HepG2 (cell line): ENCODE data around the gene DNAJC11. TPM values are rescaled to one million over a fixed set of nuclear protein-coding genes. Genes with fewer than 3 reads are reported as not detected.

Source experiments
- ATAC-seq: fragments of 200-7000 bp; cut with Tn5 transposase; 3 replicates; pipeline ENCODE4 v1.9.1; 2020; ENCODE audit warnings: mild to moderate bottlenecking, moderate library complexity
- BruUV-seq: library from RNA; stranded (reverse); fragments of 400-500 nt; replicated peaks from 2 replicates; lab custom pipeline; 2021; lab: Mats Ljungman, UMichigan
- CTCF ChIA-PET: fragments of 300-600 bp; formaldehyde crosslinking; extraction: SDS; loops from one replicate; lab custom pipeline; 2021; ENCODE audit warnings: low total read pairs, inconsistent platforms, low intra/inter-chr PET ratio; lab: Yijun Ruan, JAX
- POLR2A ChIA-PET: fragments of 350-600 bp; sonication (Branson Sonifier 250); formaldehyde crosslinking; loops from one replicate; lab custom pipeline; 2020; ENCODE audit warnings: antibody characterized with exemption, inconsistent platforms; lab: Yijun Ruan, JAX
- DNase-seq: peaks from one replicate; pipeline ENCODE4 v3.0.0-alpha.2; 2015; ENCODE audit warnings: low spot score
- FAIRE-seq: peaks from 3 replicates; lab custom pipeline; 2011; peaks lifted over from hg19 to GRCh38; lab: Jason Lieb, UNC
- H2AFZ ChIP-seq: one replicate; pipeline ENCODE4 v1.6.1; 2011; ENCODE audit warnings: low read length, inconsistent platforms
- H3K27ac ChIP-seq: fragments of 300-600 bp; 3 replicates; pipeline ENCODE4 v1.8.0; 2011; ENCODE audit warnings: mixed run types, mild to moderate bottlenecking, mixed read lengths, low read length, inconsistent platforms; ENCODE audit not compliant: insufficient read depth; ENCODE audit errors: extremely low read length
- H3K27me3 ChIP-seq, 2 experiments: fragments of 200-600 bp in 1 of 2; 2 replicates in 1 of 2; 3 replicates in 1 of 2; pipeline versions ENCODE4 v1.6.0 to v1.8.0; 2011; ENCODE audit warnings: low read length in 2 of 2, mild to moderate bottlenecking in 2 of 2, moderate library complexity in 2 of 2, inconsistent platforms in 1 of 2; ENCODE audit not compliant: insufficient read depth in 2 of 2, control insufficient read depth in 1 of 2
- H3K36me3 ChIP-seq, 2 experiments: fragments of 200-600 bp in 1 of 2; replicated peaks in 1 of 2; 2 replicates in 1 of 2; 3 replicates in 1 of 2; pipeline versions ENCODE4 v1.5.1 to v1.8.0; 2011; ENCODE audit warnings: low read length in 2 of 2, inconsistent platforms in 1 of 2; ENCODE audit not compliant: insufficient read depth in 2 of 2, control insufficient read depth in 1 of 2
- H3K4me1 ChIP-seq: 2 replicates; pipeline ENCODE4 v1.5.1; 2012; ENCODE audit warnings: low read length, inconsistent platforms; ENCODE audit not compliant: insufficient read depth
- H3K4me2 ChIP-seq: 2 replicates; pipeline ENCODE4 v1.6.0; 2011; ENCODE audit warnings: low read depth, low read length, inconsistent platforms
- H3K4me3 ChIP-seq, 3 experiments: fragments of 200-600 bp in 1 of 3; sonication (generic), shearing (Covaris generic) in 1 of 3; replicated peaks in 1 of 3; 2 replicates each; pipeline ENCODE4 v1.5.1; 2011 to 2016; ENCODE audit warnings: low read length in 3 of 3, inconsistent platforms in 2 of 3, low read depth in 2 of 3, mild to moderate bottlenecking in 2 of 3, control low read depth in 1 of 3, mixed read lengths in 1 of 3; ENCODE audit not compliant: insufficient read depth in 1 of 3
- H3K79me2 ChIP-seq: one replicate; pipeline ENCODE4 v1.6.1; 2011; ENCODE audit warnings: low read length, inconsistent platforms; ENCODE audit not compliant: insufficient read depth
- H3K9ac ChIP-seq: 2 replicates; pipeline ENCODE4 v1.6.0; 2011; ENCODE audit warnings: mild to moderate bottlenecking, low read depth, low read length, inconsistent platforms; ENCODE audit not compliant: insufficient read depth
- H3K9me3 ChIP-seq: 2 replicates; pipeline ENCODE4 v1.5.1; 2012; ENCODE audit warnings: mild to moderate bottlenecking, low read length
- H4K20me1 ChIP-seq: 2 replicates; pipeline ENCODE4 v1.6.0; 2011; ENCODE audit warnings: inconsistent platforms, mild to moderate bottlenecking, low read length, moderate library complexity; ENCODE audit not compliant: insufficient read depth
- DPF2 ChIP-seq: sonication (generic); formaldehyde crosslinking; IDR thresholded peaks from 2 replicates; pipeline ENCODE4 v1.4.0; 2020; ENCODE audit warnings: mild to moderate bottlenecking, low read depth, missing genetic modification reagents, borderline replicate concordance
- MTERF4 ChIP-seq: sonication (generic); formaldehyde crosslinking; IDR thresholded peaks from 2 replicates; pipeline ENCODE4 v1.8.0; 2023; ENCODE audit warnings: mild to moderate bottlenecking, missing genetic modification reagents
- TBX2 ChIP-seq: sonication (generic); formaldehyde crosslinking; IDR thresholded peaks from 2 replicates; pipeline ENCODE4 v1.5.0; 2020; ENCODE audit warnings: missing genetic modification reagents, mild to moderate bottlenecking, borderline replicate concordance
- ZFP1 ChIP-seq: IDR thresholded peaks from 2 replicates; pipeline ENCODE4 v1.6.1; 2016
- ZNF468 ChIP-seq: sonication (generic); formaldehyde crosslinking; IDR thresholded peaks from 2 replicates; pipeline ENCODE4 v1.8.0; 2022; ENCODE audit warnings: mild to moderate bottlenecking, moderate library complexity, missing genetic modification reagents
- WGBS: methylation state at CpG from one replicate; pipeline ENCODE4 v1.1.6; 2017; ENCODE audit warnings: low lambda C conversion rate; 5-methylcytosine and 5-hydroxymethylcytosine counted together
- in situ Hi-C: cut with HindIII; loops from 2 replicates; pipeline ENCODE4 v1.10.0; 2017; ENCODE audit warnings: low pct_unique_long_range_greater_than_20kb; ENCODE audit not compliant: extremely low pct_ligation_motif_present
- intact Hi-C: fragments of 100-400 bp; cut with micrococcal nuclease; formaldehyde crosslinking; loops from one replicate; pipeline ENCODE4 v1.10.0; 2022; ENCODE audit not compliant: unreplicated experiment
- polyA plus RNA-seq, 8 experiments: library from polyadenylated mRNA; depleted of rRNA in 3 of 8; stranded (reverse) in 7 of 8; unstranded in 1 of 8; fragments of >200 nt; fragmentation: Illumina TruSeq in 4 of 8; extraction: Trizol in 4 of 8; gene quantifications; 2 replicates each; pipeline versions ENCODE4 v1.2.1 to v1.2.3, GENCODE V29; 2011 to 2016; ENCODE audit warnings: low read depth in 4 of 8, missing spikeins in 1 of 8, mixed read lengths in 1 of 8; ENCODE audit not compliant: insufficient read depth in 1 of 8
- total RNA-seq, 5 experiments: library from RNA; depleted of rRNA; stranded (reverse); fragments of >200 nt; fragmentation: Illumina TruSeq; extraction: Trizol; gene quantifications; 2 replicates each; pipeline ENCODE4 v1.2.3, GENCODE V29; 2016; ENCODE audit warnings: low read depth in 1 of 5

The DNAJC11 gene
- total and polyA plus RNA-seq, 2 of the 13 experiments (the other 11 are each of a cell fraction or from before 2014, with no cell fraction given) = 25.1 to 47.6 TPM

- TF ChIP-seq ZFP1 (CRISPR knock-in tag) (peak; percentile 91; the same call in 1 of the 2 replicates), DPF2 (CRISPR knock-in tag) (no peak), ZNF468 (CRISPR knock-in tag) (no peak), TBX2 (no peak)
- TF ChIP-seq, all 625 proteins: peak for 1
- H3K27ac ChIP-seq = no peak overlapping the region
- H3K4me1 ChIP-seq = no peaks in the 10 kb centered on the region
- CTCF ChIA-PET = no interaction called here
- in situ Hi-C loops (loop anchor here (25.0 kb wide), 1 partner anchor 501 kb away; no protein-coding TSS in a partner anchor), intact Hi-C loops (no loop called here)
- H3K9ac ChIP-seq = no peak overlapping the region
- H3K79me2 ChIP-seq = no peaks in the 10 kb centered on the region
- POLR2A ChIA-PET = no interaction called here
- FAIRE-seq (no peak), ATAC-seq (no peak), DNase-seq (no peak)
- no peaks in the 10 kb centered on the region for H4K20me1 ChIP-seq
- no peaks in the 10 kb centered on the region for H3K36me3 ChIP-seq
- WGBS = 18% methylated on average over 1 of the region's 1 CpG
- no peak overlapping the region for H3K4me3 ChIP-seq
- H3K27me3 ChIP-seq = peaks cover 2 to 24% of the 10 kb centered on the region in 2 experiments; a peak in 2 of 5 replicates
- BruUV-seq = no TSS peak
- H3K4me2 ChIP-seq = no peak overlapping the region
- H2AFZ ChIP-seq = no peak overlapping the region
- peaks cover 10% of the 10 kb centered on the region for H3K9me3 ChIP-seq
Observed at GRCh38 chr1:6711174-6711573, 9.6 kb upstream of the DNAJC11 start.

GRCh38 chr1:6704746-6705145, 3.1 kb upstream of the DNAJC11 start:
- in situ Hi-C loops = loop anchor here (25.0 kb wide), 1 partner anchor 508 kb away; no protein-coding TSS in a partner anchor
- Histone ChIP-seq H3K4me2 (peak overlapping the region; percentile 12; the same call in 1 of the 2 replicates), H3K4me1 (peaks cover 15% of the 10 kb centered on the region)
- ATAC-seq = no peak
- TF ChIP-seq MTERF4 (CRISPR knock-in tag) = no peak
- TF ChIP-seq, all 625 proteins: peak for 0
- no peaks in the 10 kb centered on the region for H3K36me3 ChIP-seq
- H3K27ac ChIP-seq = no peak overlapping the region
- no peak overlapping the region for H2AFZ ChIP-seq
- H3K9ac ChIP-seq = no peak overlapping the region
- POLR2A ChIA-PET = no interaction called here
- peaks cover 19% of the 10 kb centered on the region for H3K79me2 ChIP-seq
- WGBS = 37% methylated on average over 6 of the region's 6 CpGs
- intact Hi-C loops = no loop called here
- DNase-seq = no peak
- BruUV-seq = no TSS peak
- H3K27me3 ChIP-seq = peaks cover 2 to 21% of the 10 kb centered on the region in 2 experiments; a peak in 2 of 5 replicates
- H3K9me3 ChIP-seq = no peaks in the 10 kb centered on the region
- CTCF ChIA-PET = no interaction called here
- H4K20me1 ChIP-seq = peaks cover 5% of the 10 kb centered on the region; the same call in 1 of the 2 replicates
- FAIRE-seq = no peak
- no peak overlapping the region for H3K4me3 ChIP-seq
